Hepatocyte (in vitro differentiated cells): Measurements from ENCODE around the gene ASIC2. TPM values are rescaled to one million over a fixed set of nuclear protein-coding genes. Genes with fewer than 3 reads are reported as not detected.

Experiments used
- DNase-seq: peaks from one replicate; pipeline ENCODE4 v3.0.0-alpha.2; 2016; ENCODE audit warnings: low spot score
- H2AFZ ChIP-seq: fragments of 200-600 bp; sonication (generic); 2 replicates; pipeline ENCODE4 v1.6.0; 2016; ENCODE audit warnings: antibody characterized with exemption, mild to moderate bottlenecking
- H3K27ac ChIP-seq: fragments of 200-600 bp; sonication (generic); 2 replicates; pipeline ENCODE4 v1.5.1; 2016; ENCODE audit warnings: mild to moderate bottlenecking
- H3K27me3 ChIP-seq: fragments of 200-600 bp; sonication (generic); 2 replicates; pipeline ENCODE4 v1.6.1; 2016
- H3K36me3 ChIP-seq: fragments of 200-600 bp; sonication (generic); replicated peaks from 2 replicates; pipeline ENCODE4 v1.5.1; 2016; ENCODE audit warnings: low read depth; ENCODE audit not compliant: insufficient read depth
- H3K4me1 ChIP-seq: fragments of 200-600 bp; sonication (generic); 2 replicates; pipeline ENCODE4 v1.5.1; 2016; ENCODE audit warnings: mild to moderate bottlenecking, moderate library complexity; ENCODE audit not compliant: insufficient read depth
- H3K4me2 ChIP-seq: fragments of 200-600 bp; sonication (generic); 2 replicates; pipeline ENCODE4 v1.6.0; 2016
- H3K4me3 ChIP-seq: fragments of 200-600 bp; sonication (generic); 2 replicates; pipeline ENCODE4 v1.5.1; 2016; ENCODE audit warnings: mild to moderate bottlenecking
- H3K79me2 ChIP-seq: fragments of 200-600 bp; sonication (generic); 2 replicates; pipeline ENCODE4 v1.6.0; 2017; ENCODE audit warnings: mild to moderate bottlenecking
- H3K9me2 ChIP-seq: fragments of 200-600 bp; sonication (generic); replicated peaks from 2 replicates; pipeline ENCODE4 v1.6.0; 2017; ENCODE audit warnings: mild to moderate bottlenecking; ENCODE audit not compliant: insufficient read depth
- H3K9me3 ChIP-seq: fragments of 200-600 bp; sonication (generic); 2 replicates; pipeline ENCODE4 v1.5.1; 2016; ENCODE audit warnings: low read depth, mild to moderate bottlenecking
- H4K20me1 ChIP-seq: fragments of 200-600 bp; sonication (generic); 2 replicates; pipeline ENCODE4 v1.6.0; 2016; ENCODE audit warnings: mild to moderate bottlenecking; ENCODE audit not compliant: insufficient read depth, poor library complexity, severe bottlenecking
- EZH2 ChIP-seq: fragments of 200-600 bp; sonication (generic); IDR thresholded peaks from 2 replicates; pipeline ENCODE4 v1.6.1; 2016; ENCODE audit warnings: antibody characterized with exemption, mild to moderate bottlenecking, borderline replicate concordance
- EZH2phosphoT487 ChIP-seq: fragments of 200-600 bp; sonication (generic); IDR thresholded peaks from one replicate; pipeline ENCODE4 v1.6.1; 2018; ENCODE audit warnings: antibody characterized with exemption, mild to moderate bottlenecking, low read depth, moderate library complexity; ENCODE audit not compliant: unreplicated experiment, severe bottlenecking
- WGBS: methylation state at CpG from one replicate; pipeline ENCODE4 v1.1.6; 2016; ENCODE audit warnings: low lambda C conversion rate; ENCODE audit errors: missing lambda C conversion rate; 5-methylcytosine and 5-hydroxymethylcytosine counted together
- polyA plus RNA-seq: library from polyadenylated mRNA; unstranded; fragments of >200 nt; fragmentation: Nextera tagmentation; extraction: Ambion mirVana; gene quantifications from 2 replicates; pipeline ENCODE4 v1.2.1, GENCODE V29; 2016
- total RNA-seq: library from RNA; depleted of rRNA; stranded (reverse); fragments of >200 nt; gene quantifications from 2 replicates; pipeline ENCODE4 v1.2.3, GENCODE V29; 2014
- TF ChIP-seq, protein P1 (sequence below): fragments of 200-600 bp; sonication (generic); IDR thresholded peaks from 2 replicates; pipeline ENCODE4 v1.5.1; 2016; ENCODE audit warnings: antibody characterized with exemption, mild to moderate bottlenecking; ENCODE audit not compliant: poor library complexity

The ASIC2 gene
- total and polyA plus RNA-seq, 2 experiments from 2014 or later = 2.3 to 3.3 TPM

DNA sequence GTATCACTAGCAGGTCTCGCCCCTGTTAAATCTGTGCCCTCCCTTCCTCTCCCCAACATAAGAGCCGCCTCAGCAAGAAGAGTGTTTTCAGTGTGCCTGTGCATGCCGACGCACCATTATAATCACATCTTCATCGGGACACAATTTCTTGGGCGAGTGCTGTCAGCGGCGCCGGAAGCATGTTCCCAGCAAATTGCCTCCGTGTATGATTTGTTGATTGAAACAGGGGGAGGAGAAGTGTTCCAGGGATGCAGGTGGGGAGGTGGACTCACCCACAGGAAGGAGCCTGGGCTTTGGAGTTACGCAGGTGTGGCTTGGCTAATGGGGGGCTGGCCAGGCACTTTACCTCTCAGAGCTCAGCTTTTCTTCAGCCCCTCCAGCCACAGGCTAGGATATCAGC, 247.9 kb downstream of the ASIC2 start:
- no peak for DNase-seq
- H3K4me1 ChIP-seq = no peaks in the 10 kb centered on the region
- H3K4me3 ChIP-seq = no peak overlapping the region
- no peak for TF ChIP-seq EZH2phosphoT487
- no peak for TF ChIP-seq EZH2
- TF ChIP-seq, protein P1, sequence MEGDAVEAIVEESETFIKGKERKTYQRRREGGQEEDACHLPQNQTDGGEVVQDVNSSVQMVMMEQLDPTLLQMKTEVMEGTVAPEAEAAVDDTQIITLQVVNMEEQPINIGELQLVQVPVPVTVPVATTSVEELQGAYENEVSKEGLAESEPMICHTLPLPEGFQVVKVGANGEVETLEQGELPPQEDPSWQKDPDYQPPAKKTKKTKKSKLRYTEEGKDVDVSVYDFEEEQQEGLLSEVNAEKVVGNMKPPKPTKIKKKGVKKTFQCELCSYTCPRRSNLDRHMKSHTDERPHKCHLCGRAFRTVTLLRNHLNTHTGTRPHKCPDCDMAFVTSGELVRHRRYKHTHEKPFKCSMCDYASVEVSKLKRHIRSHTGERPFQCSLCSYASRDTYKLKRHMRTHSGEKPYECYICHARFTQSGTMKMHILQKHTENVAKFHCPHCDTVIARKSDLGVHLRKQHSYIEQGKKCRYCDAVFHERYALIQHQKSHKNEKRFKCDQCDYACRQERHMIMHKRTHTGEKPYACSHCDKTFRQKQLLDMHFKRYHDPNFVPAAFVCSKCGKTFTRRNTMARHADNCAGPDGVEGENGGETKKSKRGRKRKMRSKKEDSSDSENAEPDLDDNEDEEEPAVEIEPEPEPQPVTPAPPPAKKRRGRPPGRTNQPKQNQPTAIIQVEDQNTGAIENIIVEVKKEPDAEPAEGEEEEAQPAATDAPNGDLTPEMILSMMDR = no peak
- no peaks in the 10 kb centered on the region for H3K9me2 ChIP-seq
- no peak overlapping the region for H2AFZ ChIP-seq
- no peak overlapping the region for H3K4me2 ChIP-seq
- no peaks in the 10 kb centered on the region for H3K9me3 ChIP-seq
- H3K79me2 ChIP-seq = no peaks in the 10 kb centered on the region
- H3K27ac ChIP-seq = no peak overlapping the region
- 94% methylated on average over 11 of the region's 11 CpGs for WGBS
- H3K36me3 ChIP-seq = no peaks in the 10 kb centered on the region
- no peaks in the 10 kb centered on the region for H3K27me3 ChIP-seq
- no peaks in the 10 kb centered on the region for H4K20me1 ChIP-seq

DNA sequence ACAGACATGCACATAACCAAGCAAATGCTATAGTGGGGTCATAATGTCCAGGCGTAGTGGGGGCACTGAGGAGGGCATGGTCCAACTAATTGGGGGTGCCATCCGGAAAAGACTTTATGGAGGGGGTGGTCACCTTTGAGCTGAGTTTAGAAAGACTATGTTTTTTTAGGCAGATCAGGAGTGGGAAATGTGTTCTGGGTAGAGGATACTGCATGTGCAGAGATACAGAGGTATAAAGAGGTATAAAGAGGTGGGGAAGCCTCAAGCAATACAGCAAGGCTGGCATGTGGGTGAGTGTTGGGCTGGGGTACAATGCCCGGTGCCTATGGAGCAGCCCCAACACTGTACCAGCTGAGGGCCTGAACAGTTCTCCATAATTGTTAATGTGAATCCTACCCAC, 248.3 kb downstream of the ASIC2 start:
- H2AFZ ChIP-seq = no peak overlapping the region
- no peak overlapping the region for H3K27ac ChIP-seq
- no peaks in the 10 kb centered on the region for H3K9me2 ChIP-seq
- no peak overlapping the region for H3K4me2 ChIP-seq
- no peaks in the 10 kb centered on the region for H3K79me2 ChIP-seq
- TF ChIP-seq EZH2phosphoT487 = no peak
- TF ChIP-seq, protein P1 = no peak
- no peak for TF ChIP-seq EZH2
- H4K20me1 ChIP-seq = no peaks in the 10 kb centered on the region
- no peaks in the 10 kb centered on the region for H3K36me3 ChIP-seq
- H3K4me3 ChIP-seq = no peak overlapping the region
- DNase-seq = no peak
- no peaks in the 10 kb centered on the region for H3K4me1 ChIP-seq
- 94% methylated on average over 3 of the region's 3 CpGs for WGBS
- H3K27me3 ChIP-seq = no peaks in the 10 kb centered on the region
- H3K9me3 ChIP-seq = no peaks in the 10 kb centered on the region

DNA sequence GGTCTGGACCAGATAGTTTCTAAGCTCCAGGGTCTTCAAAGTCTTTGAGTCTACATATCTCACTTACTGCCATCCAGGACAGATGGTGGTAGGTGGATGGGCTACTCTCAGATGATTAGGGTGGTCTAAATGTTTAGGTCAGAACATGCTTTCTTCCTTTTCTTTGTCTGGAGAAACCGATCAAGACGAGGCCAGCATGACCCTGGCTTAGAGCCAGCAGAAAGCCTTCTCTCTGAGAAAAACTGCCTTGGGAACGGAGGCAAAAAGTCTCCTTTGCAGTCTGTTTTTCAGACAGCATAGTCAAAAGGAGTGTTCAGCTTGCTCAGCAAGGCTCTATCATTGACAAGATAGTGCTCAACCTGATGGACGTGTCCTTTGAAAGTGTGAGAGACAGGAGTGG, 252.6 kb downstream of the ASIC2 start:
- 70% methylated on average over 4 of the region's 4 CpGs for WGBS
- Histone ChIP-seq H3K9me3 (no peaks in the 10 kb centered on the region), H3K4me3 (no peak overlapping the region), H2AFZ (no peak overlapping the region), H3K27ac (no peak overlapping the region), H3K4me2 (no peak overlapping the region), H3K9me2 (no peaks in the 10 kb centered on the region), H3K36me3 (no peaks in the 10 kb centered on the region), H3K79me2 (no peaks in the 10 kb centered on the region), H3K4me1 (no peaks in the 10 kb centered on the region), H4K20me1 (no peaks in the 10 kb centered on the region), H3K27me3 (no peaks in the 10 kb centered on the region)
- no peak for TF ChIP-seq EZH2
- TF ChIP-seq, protein P1 = no peak
- no peak for TF ChIP-seq EZH2phosphoT487
- no peak for DNase-seq

DNA sequence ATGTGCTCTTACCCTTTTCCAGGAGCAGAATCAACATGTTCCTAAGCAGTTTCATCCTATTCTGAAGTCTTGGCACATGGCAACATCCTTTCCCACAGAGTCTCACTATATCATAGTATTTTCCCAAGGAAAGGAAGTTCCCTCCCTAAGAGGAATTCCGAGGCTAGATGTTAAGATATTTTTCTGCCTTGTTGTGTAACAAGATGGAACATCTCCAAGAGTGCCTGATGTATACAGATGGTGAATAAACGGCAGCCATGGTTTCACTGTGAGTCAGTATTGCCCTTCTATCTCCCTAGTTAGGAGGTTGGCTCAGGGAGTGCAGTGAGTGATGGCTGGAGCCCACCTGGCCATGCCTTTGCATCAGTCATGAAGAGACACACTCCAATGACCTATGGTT, 253.2 kb downstream of the ASIC2 start:
- H2AFZ ChIP-seq = no peak overlapping the region
- no peak overlapping the region for H3K27ac ChIP-seq
- no peaks in the 10 kb centered on the region for H3K36me3 ChIP-seq
- WGBS = 57% methylated on average over 2 of the region's 2 CpGs
- no peaks in the 10 kb centered on the region for H4K20me1 ChIP-seq
- DNase-seq = no peak
- H3K9me2 ChIP-seq = no peaks in the 10 kb centered on the region
- H3K27me3 ChIP-seq = no peaks in the 10 kb centered on the region
- H3K4me1 ChIP-seq = no peaks in the 10 kb centered on the region
- H3K79me2 ChIP-seq = no peaks in the 10 kb centered on the region
- TF ChIP-seq EZH2phosphoT487 = no peak
- no peaks in the 10 kb centered on the region for H3K9me3 ChIP-seq
- no peak overlapping the region for H3K4me2 ChIP-seq
- H3K4me3 ChIP-seq = no peak overlapping the region
